Measurements from ENCODE around the gene TRIM8. TPM values are rescaled to one million over a fixed set of nuclear protein-coding genes. Genes with fewer than 3 reads are reported as not detected.

TRIM8 gene
- total RNA-seq, 4 donors from 2014 or later, result 91.7 to 128 (median 106) TPM

GRCh38 chr10:102677331-102678067, 33.2 kb downstream of the TRIM8 start:
- intact Hi-C loops (cut with DNase I; ENCODE audit: low total_unique reads), result no loop called here
- DNase-seq (ENCODE audit: low spot score in 2 of 2), result peak in 1 of 2 donors; percentile 50
- WGBS, 2 donors, result 79 to 82% methylated on average over 9 of the region's 9 CpGs

GRCh38 chr10:102678068-102678400, 33.8 kb downstream of the TRIM8 start:
- intact Hi-C loops (cut with DNase I; ENCODE audit: low total_unique reads), result no loop called here
- TF ChIP-seq CTCF (IDR thresholded peaks at IDR 0.05) (no peak), POLR2A (IDR thresholded peaks at IDR 0.05) (no peak)
- 86 to 88% methylated on average over 9 of the region's 9 CpGs for WGBS, 2 donors
- DNase-seq (ENCODE audit: low spot score in 2 of 2), result peak in 1 of 2 donors; percentile 69
- H3K4me3 ChIP-seq (ENCODE audit: low read depth, poor library complexity, severe bottlenecking), result no peak overlapping the region

More at GRCh38 chr10:102677331-102678067, 33.2 kb downstream of the TRIM8 start:
- no peak for TF ChIP-seq POLR2A (IDR thresholded peaks at IDR 0.05)
- no peak for TF ChIP-seq CTCF (IDR thresholded peaks at IDR 0.05)
- H3K4me3 ChIP-seq (ENCODE audit: low read depth, poor library complexity, severe bottlenecking), result no peak overlapping the region

GRCh38 chr10:102678842-102679289, 34.6 kb downstream of the TRIM8 start:
- DNase-seq (ENCODE audit: low spot score in 2 of 2), result peak in 1 of 2 donors; percentile 88
- no peak overlapping the region for H3K4me3 ChIP-seq (ENCODE audit: low read depth, poor library complexity, severe bottlenecking)
- WGBS, 2 donors, result 21 to 33% methylated on average over 8 to 9 of the region's 9 CpGs
- intact Hi-C loops (cut with DNase I; ENCODE audit: low total_unique reads), result no loop called here
- TF ChIP-seq POLR2A (IDR thresholded peaks at IDR 0.05), result no peak
- no peak for TF ChIP-seq CTCF (IDR thresholded peaks at IDR 0.05)

GRCh38 chr10:102679596-102679995, 35.3 kb downstream of the TRIM8 start:
- TF ChIP-seq CTCF (IDR thresholded peaks at IDR 0.05) (no peak), POLR2A (IDR thresholded peaks at IDR 0.05) (no peak)
- intact Hi-C loops (cut with DNase I; ENCODE audit: low total_unique reads), result no loop called here
- 97% methylated on average over 4 of the region's 4 CpGs for WGBS, 2 donors
- no peak for DNase-seq (ENCODE audit: low spot score in 2 of 2)
- H3K4me3 ChIP-seq (ENCODE audit: low read depth, poor library complexity, severe bottlenecking), result no peak overlapping the region

GRCh38 chr10:102681696-102682095, 37.4 kb downstream of the TRIM8 start:
- 80 to 91% methylated on average over 5 of the region's 5 CpGs for WGBS, 2 donors
- H3K4me3 ChIP-seq (ENCODE audit: low read depth, poor library complexity, severe bottlenecking), result no peak overlapping the region
- DNase-seq (ENCODE audit: low spot score in 2 of 2), result no peak
- intact Hi-C loops (cut with DNase I; ENCODE audit: low total_unique reads), result no loop called here
- TF ChIP-seq POLR2A (IDR thresholded peaks at IDR 0.05), result no peak
- no peak for TF ChIP-seq CTCF (IDR thresholded peaks at IDR 0.05)

GRCh38 chr10:102682416-102682815, 38.1 kb downstream of the TRIM8 start:
- TF ChIP-seq POLR2A (IDR thresholded peaks at IDR 0.05), result no peak
- TF ChIP-seq CTCF (IDR thresholded peaks at IDR 0.05), result no peak
- no peak overlapping the region for H3K4me3 ChIP-seq (ENCODE audit: low read depth, poor library complexity, severe bottlenecking)
- 91 to 93% methylated on average over 7 of the region's 7 CpGs for WGBS, 2 donors
- intact Hi-C loops (cut with DNase I; ENCODE audit: low total_unique reads), result no loop called here
- DNase-seq (ENCODE audit: low spot score in 2 of 2), result peak in 1 of 2 donors; percentile 39

Data from lower leg skin (tissue), 4 donors.